HG02973 (cell line): ENCODE results near the gene VPS4A.
A peak's percentile ranks its signal among the peaks of the same experiment; 100 is the strongest.
"Not testable (repeated sequence)": the region's sequence is repeated elsewhere in the genome, so short reads cannot be mapped to it uniquely, and the experiment has no call there.

Source experiments
- ATAC-seq: cut with Tn5 transposase; IDR thresholded peaks from one replicate; pipeline ENCODE4 v1.9.1; 2021; ENCODE audit warnings: moderate library complexity; ENCODE audit not compliant: unreplicated experiment

VPS4A gene

GRCh38 chr16:69326172-69326873, 15.2 kb downstream of the VPS4A start:
- ATAC-seq: no peak

GRCh38 chr16:69327585-69328310, 16.6 kb downstream of the VPS4A start:
- no peak for ATAC-seq

- ATAC-seq: no peak
Observed at GRCh38 chr16:69328854-69329316, 17.7 kb downstream of the VPS4A start.

- peak; percentile 31 for ATAC-seq
Observed at GRCh38 chr16:69329369-69330285, 18.5 kb downstream of the VPS4A start.

GRCh38 chr16:69330286-69331109, 19.3 kb downstream of the VPS4A start, which contains the start of gene PDF:
Gene PDF, minus strand, starts transcription at chr16:69330588. Its CDS starts 18 bp downstream, at chr16:69330570.
- ATAC-seq: peak; percentile 83

- ATAC-seq: no peak
Observed at GRCh38 chr16:69334696-69335095, 23.5 kb downstream of the VPS4A start.

GRCh38 chr16:69338557-69339288, 27.6 kb downstream of the VPS4A start:
- ATAC-seq: no peak

GRCh38 chr16:69339289-69340094, 28.3 kb downstream of the VPS4A start, which contains the start of the genes COG8 and NIP7:
Gene COG8, minus strand, starts transcription at chr16:69339564. Its CDS starts 12 bp downstream, at chr16:69339552.
Gene NIP7, plus strand, starts transcription at chr16:69339772. Its CDS starts 58 bp downstream, at chr16:69339830.
- ATAC-seq: peak; percentile 81

GRCh38 chr16:69340095-69340644, 29.0 kb downstream of the VPS4A start:
- ATAC-seq: no peak

- no peak for ATAC-seq
Observed at GRCh38 chr16:69344171-69344570, 33.0 kb downstream of the VPS4A start.

GRCh38 chr16:69345923-69346322, 34.8 kb downstream of the VPS4A start:
- ATAC-seq: no peak

GRCh38 chr16:69346683-69347082, 35.5 kb downstream of the VPS4A start:
- no peak for ATAC-seq

GRCh38 chr16:69348222-69348621, 37.1 kb downstream of the VPS4A start:
- no peak for ATAC-seq

GRCh38 chr16:69349536-69349935, 38.4 kb downstream of the VPS4A start:
- no peak for ATAC-seq

GRCh38 chr16:69350536-69351133, 39.5 kb downstream of the VPS4A start:
- no peak for ATAC-seq

- no peak for ATAC-seq
Observed at GRCh38 chr16:69351309-69352027, 40.3 kb downstream of the VPS4A start, which contains the start of gene TMED6. Gene TMED6, minus strand, starts transcription at chr16:69351786. Its CDS starts 33 bp downstream, at chr16:69351753.

- not testable (repeated sequence) for ATAC-seq
Observed at GRCh38 chr16:69360070-69360469, 48.9 kb downstream of the VPS4A start.
